ENCODE results near the gene SPP2.

GRCh38 chr2:234050455-234051135 lies at the start of gene SPP2:
- TF ChIP-seq FOXP2 (optimal IDR thresholded peaks at IDR 0.05; ENCODE audit: control extremely low read depth, extremely low read length, insufficient read depth) = no peak
- no peak for TF ChIP-seq POLR2AphosphoS5 (IDR thresholded peaks at IDR 0.05; ENCODE audit: borderline replicate concordance, low read depth, low read length)
